ENCODE results near the gene CRYBG2. TPM values are rescaled to one million over a fixed set of nuclear protein-coding genes. Genes with fewer than 3 reads are reported as not detected.

Gene CRYBG2
- total and polyA plus RNA-seq, 10 of the 15 experiments (the other 5 are each of a cell fraction or from before 2014, with no cell fraction given), result 0.03 to 1.2 (median 0.11) TPM; not detected in 4

GRCh38 chr1:26340047-26340481 lies 13.9 kb downstream of the CRYBG2 start:
- Histone ChIP-seq H3K4me1 (ENCODE audit: control insufficient read depth, insufficient read depth, low read length) (peaks cover 6% of the 10 kb centered on the region; the same call in 1 of the 2 replicates), H3K36me3 (ENCODE audit: control insufficient read depth in 2 of 2, insufficient read depth in 2 of 2, low read length in 1 of 2) (no peaks in the 10 kb centered on the region), H3K79me2 (ENCODE audit: control insufficient read depth, insufficient read depth, low read length) (no peaks in the 10 kb centered on the region), H3K4me2 (ENCODE audit: control insufficient read depth, insufficient read depth) (no peak overlapping the region), H4K20me1 (ENCODE audit: control insufficient read depth, insufficient read depth) (no peaks in the 10 kb centered on the region), H3K27ac (ENCODE audit: control insufficient read depth, insufficient read depth) (no peak overlapping the region), H3K9ac (ENCODE audit: control insufficient read depth, insufficient read depth, low read length) (no peak overlapping the region), H3K4me3 (no peak overlapping the region), H2AFZ (ENCODE audit: control insufficient read depth, low read depth, low read length) (no peak overlapping the region), H3K9me3 (replicated peaks; ENCODE audit: control insufficient read depth, insufficient read depth, low read length) (no peaks in the 10 kb centered on the region), H3K27me3 (replicated peaks in 1 of 2; ENCODE audit: control insufficient read depth in 2 of 2, insufficient read depth in 2 of 2, low read length in 1 of 2) (peaks cover 0 to 6% of the 10 kb centered on the region in 2 experiments; a peak in 2 of 4 replicates)
- no peak for FAIRE-seq
- ATAC-seq, result no peak
- ChIA-PET POLR2A (no interaction called here), CTCF (interaction anchor here (0.6 to 2.5 kb wide), 3 partner anchors 55 to 77 kb away, joined by 4 to 9 read pairs (median 5); no protein-coding TSS in a partner anchor), RAD21 (ENCODE audit: unreplicated experiment) (no interaction called here), SMC1A (ENCODE audit: uncharacterized antibody, unreplicated experiment) (no interaction called here)
- in situ Hi-C loops (cut with MboI) (no loop called here), intact Hi-C loops (cut with micrococcal nuclease; ENCODE audit: unreplicated experiment) (no loop called here)
- BruUV-seq (replicated peaks), result no TSS peak
- no peak for TF ChIP-seq CREB1 (IDR thresholded peaks at IDR 0.05; ENCODE audit: low read depth)
- TF ChIP-seq USF2 (IDR thresholded peaks at IDR 0.05; ENCODE audit: borderline replicate concordance, low read depth, low read length), result no peak
- TF ChIP-seq STAT3 (IDR thresholded peaks at IDR 0.05; ENCODE audit: low read depth, low read length), result no peak
- no peak for TF ChIP-seq ZNF274 (IDR thresholded peaks at IDR 0.05; ENCODE audit: insufficient read depth, insufficient read length)
- no peak for TF ChIP-seq NFYA (IDR thresholded peaks at IDR 0.05; ENCODE audit: borderline replicate concordance, low read depth, low read length)
- no peak for TF ChIP-seq RELB (IDR thresholded peaks at IDR 0.05; ENCODE audit: low read depth)
- TF ChIP-seq HCFC1 (IDR thresholded peaks at IDR 0.05; ENCODE audit: low read length), result no peak
- no peak for TF ChIP-seq PML (IDR thresholded peaks at IDR 0.05; ENCODE audit: low read length)
- 31% methylated on average over 4 of the region's 4 CpGs for WGBS (ENCODE audit: insufficient coverage, insufficient replicate concordance, low lambda C conversion rate, missing lambda C conversion rate)
- DNase-seq (ENCODE audit: low read depth, low spot score), result no peak

All from GM12878 (cell line).